Hematopoietic multipotent progenitor cell treated with erythropoietin and hydrocortisone succinate and interleukin-3 and kit ligand, for 6 days (in vitro differentiated cells): ENCODE measurements around the gene TBC1D1.
A peak's percentile ranks its signal among the peaks of the same experiment; 100 is the strongest.

Experiments
- DNase-seq: peaks from one replicate; pipeline ENCODE4 v3.0.0-alpha.2; 2015

The TBC1D1 gene

GRCh38 chr4:38136604-38137003, 245.7 kb downstream of the TBC1D1 start:
- DNase-seq: no peak

- DNase-seq: no peak
Measured at GRCh38 chr4:38137080-38137479, 246.2 kb downstream of the TBC1D1 start.

GRCh38 chr4:38138363-38138762, 247.5 kb downstream of the TBC1D1 start:
- DNase-seq: no peak

GRCh38 chr4:38139187-38139586, 248.3 kb downstream of the TBC1D1 start:
- no peak for DNase-seq

- no peak for DNase-seq
Measured at GRCh38 chr4:38140643-38141203, 249.8 kb downstream of the TBC1D1 start.

GRCh38 chr4:38141808-38142500, 251.1 kb downstream of the TBC1D1 start:
- no peak for DNase-seq

- no peak for DNase-seq
Measured at GRCh38 chr4:38144031-38144430, 253.1 kb downstream of the TBC1D1 start.

GRCh38 chr4:38145033-38145678, 254.3 kb downstream of the TBC1D1 start:
- DNase-seq: no peak

- DNase-seq: no peak
Measured at GRCh38 chr4:38145741-38146140, 254.9 kb downstream of the TBC1D1 start.

- no peak for DNase-seq
Measured at GRCh38 chr4:38146383-38146782, 255.5 kb downstream of the TBC1D1 start.

- DNase-seq: no peak
Measured at GRCh38 chr4:38149472-38149996, 258.6 kb downstream of the TBC1D1 start.

GRCh38 chr4:38149997-38150671, 259.2 kb downstream of the TBC1D1 start:
- DNase-seq: no peak

- no peak for DNase-seq
Measured at GRCh38 chr4:38150766-38151165, 259.9 kb downstream of the TBC1D1 start.

- DNase-seq: no peak
Measured at GRCh38 chr4:38151873-38152272, 261.0 kb downstream of the TBC1D1 start.

GRCh38 chr4:38152305-38152704, 261.4 kb downstream of the TBC1D1 start:
- DNase-seq: no peak

- no peak for DNase-seq
Measured at GRCh38 chr4:38152721-38153386, 262.0 kb downstream of the TBC1D1 start.

- DNase-seq: no peak
Measured at GRCh38 chr4:38153387-38153760, 262.5 kb downstream of the TBC1D1 start.

GRCh38 chr4:38154252-38154651, 263.4 kb downstream of the TBC1D1 start:
- DNase-seq: no peak

- DNase-seq: peak; percentile 72
Measured at GRCh38 chr4:38154681-38155588, 264.1 kb downstream of the TBC1D1 start.

- DNase-seq: no peak
Measured at GRCh38 chr4:38155589-38156294, 264.9 kb downstream of the TBC1D1 start.

GRCh38 chr4:38157592-38157991, 266.7 kb downstream of the TBC1D1 start:
- no peak for DNase-seq
